ENCODE measurements around the gene SH3YL1.

Gene SH3YL1

GRCh38 chr2:228115-228514, 35.7 kb downstream of the SH3YL1 start:
- Histone ChIP-seq H3K4me3 (ENCODE audit: low read length in 2 of 2) (no peak overlapping the region), H3K27ac (ENCODE audit: low read depth in 2 of 2, low read length in 2 of 2) (no peak overlapping the region), H3K9ac (ENCODE audit: low read depth in 1 of 2, low read length in 2 of 2) (no peak overlapping the region), H3K4me1 (ENCODE audit: control insufficient read depth in 2 of 2, insufficient read depth in 2 of 2, low read length in 2 of 2) (no peaks in the 10 kb centered on the region), H3K9me3 (ENCODE audit: control insufficient read depth in 2 of 2, low read length in 2 of 2) (no peaks in the 10 kb centered on the region), H3K27me3 (ENCODE audit: control insufficient read depth in 2 of 2, insufficient read depth in 2 of 2, low read length in 2 of 2) (no peaks in the 10 kb centered on the region), H3K36me3 (ENCODE audit: control insufficient read depth in 2 of 2, insufficient read depth in 2 of 2, low read length in 2 of 2) (peaks cover 42 to 48% of the 10 kb centered on the region in 2 donors)

- no peak overlapping the region for H3K27ac ChIP-seq (ENCODE audit: low read depth in 2 of 2, low read length in 2 of 2)
- H3K4me3 ChIP-seq (ENCODE audit: low read length in 2 of 2) = no peak overlapping the region
- no peaks in the 10 kb centered on the region for H3K27me3 ChIP-seq (ENCODE audit: control insufficient read depth in 2 of 2, insufficient read depth in 2 of 2, low read length in 2 of 2)
- no peaks in the 10 kb centered on the region for H3K4me1 ChIP-seq (ENCODE audit: control insufficient read depth in 2 of 2, insufficient read depth in 2 of 2, low read length in 2 of 2)
- peaks cover 48 to 58% of the 10 kb centered on the region in 2 donors for H3K36me3 ChIP-seq (ENCODE audit: control insufficient read depth in 2 of 2, insufficient read depth in 2 of 2, low read length in 2 of 2)
- no peaks in the 10 kb centered on the region for H3K9me3 ChIP-seq (ENCODE audit: control insufficient read depth in 2 of 2, low read length in 2 of 2)
- no peak overlapping the region for H3K9ac ChIP-seq (ENCODE audit: low read depth in 1 of 2, low read length in 2 of 2)
These were observed 39.7 kb downstream of the SH3YL1 start for GRCh38 chr2:223971-224760.

GRCh38 chr2:223451-223850, 40.4 kb downstream of the SH3YL1 start:
- Histone ChIP-seq H3K27ac (ENCODE audit: low read depth in 2 of 2, low read length in 2 of 2) (no peak overlapping the region), H3K27me3 (ENCODE audit: control insufficient read depth in 2 of 2, insufficient read depth in 2 of 2, low read length in 2 of 2) (no peaks in the 10 kb centered on the region), H3K36me3 (ENCODE audit: control insufficient read depth in 2 of 2, insufficient read depth in 2 of 2, low read length in 2 of 2) (peaks cover 47 to 55% of the 10 kb centered on the region in 2 donors), H3K4me3 (ENCODE audit: low read length in 2 of 2) (no peak overlapping the region), H3K9me3 (ENCODE audit: control insufficient read depth in 2 of 2, low read length in 2 of 2) (no peaks in the 10 kb centered on the region), H3K9ac (ENCODE audit: low read depth in 1 of 2, low read length in 2 of 2) (no peak overlapping the region), H3K4me1 (ENCODE audit: control insufficient read depth in 2 of 2, insufficient read depth in 2 of 2, low read length in 2 of 2) (no peaks in the 10 kb centered on the region)

GRCh38 chr2:216068-216467, 47.8 kb downstream of the SH3YL1 start:
- H3K9ac ChIP-seq (ENCODE audit: low read depth in 1 of 2, low read length in 2 of 2) = no peak overlapping the region
- H3K9me3 ChIP-seq (ENCODE audit: control insufficient read depth in 2 of 2, low read length in 2 of 2) = no peaks in the 10 kb centered on the region
- peaks cover 17 to 19% of the 10 kb centered on the region in 2 donors for H3K36me3 ChIP-seq (ENCODE audit: control insufficient read depth in 2 of 2, insufficient read depth in 2 of 2, low read length in 2 of 2)
- H3K4me1 ChIP-seq (ENCODE audit: control insufficient read depth in 2 of 2, insufficient read depth in 2 of 2, low read length in 2 of 2) = no peaks in the 10 kb centered on the region
- no peak overlapping the region for H3K4me3 ChIP-seq (ENCODE audit: low read length in 2 of 2)
- H3K27me3 ChIP-seq (ENCODE audit: control insufficient read depth in 2 of 2, insufficient read depth in 2 of 2, low read length in 2 of 2) = no peaks in the 10 kb centered on the region
- H3K27ac ChIP-seq (ENCODE audit: low read depth in 2 of 2, low read length in 2 of 2) = no peak overlapping the region

GRCh38 chr2:213932-214693, 49.7 kb downstream of the SH3YL1 start:
- no peak overlapping the region for H3K4me3 ChIP-seq (ENCODE audit: low read length in 2 of 2)
- H3K27ac ChIP-seq (ENCODE audit: low read depth in 2 of 2, low read length in 2 of 2) = no peak overlapping the region
- H3K36me3 ChIP-seq (ENCODE audit: control insufficient read depth in 2 of 2, insufficient read depth in 2 of 2, low read length in 2 of 2) = peaks cover 8 to 13% of the 10 kb centered on the region in 2 donors
- no peaks in the 10 kb centered on the region for H3K9me3 ChIP-seq (ENCODE audit: control insufficient read depth in 2 of 2, low read length in 2 of 2)
- H3K27me3 ChIP-seq (ENCODE audit: control insufficient read depth in 2 of 2, insufficient read depth in 2 of 2, low read length in 2 of 2) = no peaks in the 10 kb centered on the region
- H3K4me1 ChIP-seq (ENCODE audit: control insufficient read depth in 2 of 2, insufficient read depth in 2 of 2, low read length in 2 of 2) = no peaks in the 10 kb centered on the region
- no peak overlapping the region for H3K9ac ChIP-seq (ENCODE audit: low read depth in 1 of 2, low read length in 2 of 2)

GRCh38 chr2:211486-212184, 52.2 kb downstream of the SH3YL1 start:
- Histone ChIP-seq H3K4me1 (ENCODE audit: control insufficient read depth in 2 of 2, insufficient read depth in 2 of 2, low read length in 2 of 2) (no peaks in the 10 kb centered on the region), H3K36me3 (ENCODE audit: control insufficient read depth in 2 of 2, insufficient read depth in 2 of 2, low read length in 2 of 2) (no peaks in the 10 kb centered on the region), H3K27ac (ENCODE audit: low read depth in 2 of 2, low read length in 2 of 2) (no peak overlapping the region), H3K9ac (ENCODE audit: low read depth in 1 of 2, low read length in 2 of 2) (no peak overlapping the region), H3K4me3 (ENCODE audit: low read length in 2 of 2) (no peak overlapping the region), H3K27me3 (ENCODE audit: control insufficient read depth in 2 of 2, insufficient read depth in 2 of 2, low read length in 2 of 2) (no peaks in the 10 kb centered on the region), H3K9me3 (ENCODE audit: control insufficient read depth in 2 of 2, low read length in 2 of 2) (no peaks in the 10 kb centered on the region)

GRCh38 chr2:210660-211059, 53.2 kb downstream of the SH3YL1 start:
- no peak overlapping the region for H3K27ac ChIP-seq (ENCODE audit: low read depth in 2 of 2, low read length in 2 of 2)
- H3K4me3 ChIP-seq (ENCODE audit: low read length in 2 of 2) = no peak overlapping the region
- no peaks in the 10 kb centered on the region for H3K4me1 ChIP-seq (ENCODE audit: control insufficient read depth in 2 of 2, insufficient read depth in 2 of 2, low read length in 2 of 2)
- no peaks in the 10 kb centered on the region for H3K27me3 ChIP-seq (ENCODE audit: control insufficient read depth in 2 of 2, insufficient read depth in 2 of 2, low read length in 2 of 2)
- H3K9ac ChIP-seq (ENCODE audit: low read depth in 1 of 2, low read length in 2 of 2) = no peak overlapping the region
- no peaks in the 10 kb centered on the region for H3K36me3 ChIP-seq (ENCODE audit: control insufficient read depth in 2 of 2, insufficient read depth in 2 of 2, low read length in 2 of 2)
- H3K9me3 ChIP-seq (ENCODE audit: control insufficient read depth in 2 of 2, low read length in 2 of 2) = no peaks in the 10 kb centered on the region

- no peaks in the 10 kb centered on the region for H3K27me3 ChIP-seq (ENCODE audit: control insufficient read depth in 2 of 2, insufficient read depth in 2 of 2, low read length in 2 of 2)
- H3K36me3 ChIP-seq (ENCODE audit: control insufficient read depth in 2 of 2, insufficient read depth in 2 of 2, low read length in 2 of 2) = no peaks in the 10 kb centered on the region
- H3K4me3 ChIP-seq (ENCODE audit: low read length in 2 of 2) = no peak overlapping the region
- no peak overlapping the region for H3K9ac ChIP-seq (ENCODE audit: low read depth in 1 of 2, low read length in 2 of 2)
- no peaks in the 10 kb centered on the region for H3K9me3 ChIP-seq (ENCODE audit: control insufficient read depth in 2 of 2, low read length in 2 of 2)
- H3K4me1 ChIP-seq (ENCODE audit: control insufficient read depth in 2 of 2, insufficient read depth in 2 of 2, low read length in 2 of 2) = no peaks in the 10 kb centered on the region
- H3K27ac ChIP-seq (ENCODE audit: low read depth in 2 of 2, low read length in 2 of 2) = no peak overlapping the region
These were observed 54.4 kb downstream of the SH3YL1 start for GRCh38 chr2:209470-209869.

GRCh38 chr2:208335-208734, 55.5 kb downstream of the SH3YL1 start:
- Histone ChIP-seq H3K36me3 (ENCODE audit: control insufficient read depth in 2 of 2, insufficient read depth in 2 of 2, low read length in 2 of 2) (no peaks in the 10 kb centered on the region), H3K27me3 (ENCODE audit: control insufficient read depth in 2 of 2, insufficient read depth in 2 of 2, low read length in 2 of 2) (no peaks in the 10 kb centered on the region), H3K4me1 (ENCODE audit: control insufficient read depth in 2 of 2, insufficient read depth in 2 of 2, low read length in 2 of 2) (no peaks in the 10 kb centered on the region), H3K27ac (ENCODE audit: low read depth in 2 of 2, low read length in 2 of 2) (no peak overlapping the region), H3K9me3 (ENCODE audit: control insufficient read depth in 2 of 2, low read length in 2 of 2) (no peaks in the 10 kb centered on the region), H3K4me3 (ENCODE audit: low read length in 2 of 2) (no peak overlapping the region), H3K9ac (ENCODE audit: low read depth in 1 of 2, low read length in 2 of 2) (no peak overlapping the region)

GRCh38 chr2:203984-204383, 59.8 kb downstream of the SH3YL1 start:
- H3K9ac ChIP-seq (ENCODE audit: low read depth in 1 of 2, low read length in 2 of 2) = no peak overlapping the region
- no peaks in the 10 kb centered on the region for H3K4me1 ChIP-seq (ENCODE audit: control insufficient read depth in 2 of 2, insufficient read depth in 2 of 2, low read length in 2 of 2)
- H3K4me3 ChIP-seq (ENCODE audit: low read length in 2 of 2) = no peak overlapping the region
- no peaks in the 10 kb centered on the region for H3K9me3 ChIP-seq (ENCODE audit: control insufficient read depth in 2 of 2, low read length in 2 of 2)
- H3K27ac ChIP-seq (ENCODE audit: low read depth in 2 of 2, low read length in 2 of 2) = no peak overlapping the region
- H3K27me3 ChIP-seq (ENCODE audit: control insufficient read depth in 2 of 2, insufficient read depth in 2 of 2, low read length in 2 of 2) = no peaks in the 10 kb centered on the region
- no peaks in the 10 kb centered on the region for H3K36me3 ChIP-seq (ENCODE audit: control insufficient read depth in 2 of 2, insufficient read depth in 2 of 2, low read length in 2 of 2)

All from mucosa of rectum (tissue), 2 donors.